Activated T-cell treated with anti-CD3 and anti-CD28 coated beads, Interleukin-2, amount 50 U/mL, for 4 hours (primary cell): ENCODE measurements around the gene TRAF3. TPM values are rescaled to one million over a fixed set of nuclear protein-coding genes. Genes with fewer than 3 reads are reported as not detected.

Source experiments
- ATAC-seq, 2 donors: fragments of 200-7000 bp; cut with Tn5 transposase; one replicate each; pipeline ENCODE4 v1.10.0; 2021
- DNase-seq: peaks from one replicate; pipeline ENCODE4 v3.0.0-alpha.2; 2020
- H3K27me3 Mint-ChIP-seq: one replicate; pipeline ENCODE4 v1.8.0; 2021; ENCODE audit warnings: low read depth, mixed read lengths
- H3K36me3 Mint-ChIP-seq: one replicate; pipeline ENCODE4 v1.8.0; 2022; ENCODE audit warnings: mixed read lengths; ENCODE audit not compliant: insufficient read depth
- H3K4me1 Mint-ChIP-seq: one replicate; pipeline ENCODE4 v1.8.0; 2021; ENCODE audit warnings: low read depth, mixed read lengths
- H3K4me3 Mint-ChIP-seq: one replicate; pipeline ENCODE4 v1.8.0; 2021; ENCODE audit warnings: mild to moderate bottlenecking, moderate library complexity, mixed read lengths
- H3K9me3 Mint-ChIP-seq: one replicate; pipeline ENCODE4 v1.8.0; 2021; ENCODE audit warnings: mixed read lengths
- total RNA-seq, 3 donors: library from RNA; stranded (reverse); gene quantifications; one replicate each; pipeline ENCODE4 v1.2.1, GENCODE V29; 2021

The TRAF3 gene
- total RNA-seq, 3 donors from 2014 or later = 76.0 to 91.0 (median 78.1) TPM

DNA sequence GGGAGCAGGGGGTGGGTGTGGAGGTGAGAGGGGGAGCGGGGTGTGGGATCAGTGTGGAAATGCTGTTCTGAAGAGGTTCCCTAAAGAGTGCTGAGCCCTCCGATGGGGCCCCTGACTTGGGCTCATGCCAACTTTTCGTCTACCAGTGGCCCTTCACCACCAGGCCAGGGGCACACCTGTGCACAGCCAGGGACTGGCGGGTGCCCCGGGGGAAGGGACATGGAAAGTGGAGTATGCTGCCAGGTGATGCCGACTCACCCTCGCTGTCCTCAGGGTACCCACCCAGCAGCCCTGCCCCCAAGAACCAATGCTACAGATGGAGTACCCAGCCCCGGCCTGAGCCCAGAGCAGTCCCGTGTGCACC lies 171.4 kb downstream of the TRAF3 start:
- H3K9me3 Mint-ChIP-seq = no peaks in the 10 kb centered on the region
- no peak overlapping the region for H3K4me3 Mint-ChIP-seq
- no peak for ATAC-seq
- H3K4me1 Mint-ChIP-seq = peaks cover 14% of the 10 kb centered on the region
- DNase-seq = no peak
- H3K27me3 Mint-ChIP-seq = no peaks in the 10 kb centered on the region
- no peaks in the 10 kb centered on the region for H3K36me3 Mint-ChIP-seq

DNA sequence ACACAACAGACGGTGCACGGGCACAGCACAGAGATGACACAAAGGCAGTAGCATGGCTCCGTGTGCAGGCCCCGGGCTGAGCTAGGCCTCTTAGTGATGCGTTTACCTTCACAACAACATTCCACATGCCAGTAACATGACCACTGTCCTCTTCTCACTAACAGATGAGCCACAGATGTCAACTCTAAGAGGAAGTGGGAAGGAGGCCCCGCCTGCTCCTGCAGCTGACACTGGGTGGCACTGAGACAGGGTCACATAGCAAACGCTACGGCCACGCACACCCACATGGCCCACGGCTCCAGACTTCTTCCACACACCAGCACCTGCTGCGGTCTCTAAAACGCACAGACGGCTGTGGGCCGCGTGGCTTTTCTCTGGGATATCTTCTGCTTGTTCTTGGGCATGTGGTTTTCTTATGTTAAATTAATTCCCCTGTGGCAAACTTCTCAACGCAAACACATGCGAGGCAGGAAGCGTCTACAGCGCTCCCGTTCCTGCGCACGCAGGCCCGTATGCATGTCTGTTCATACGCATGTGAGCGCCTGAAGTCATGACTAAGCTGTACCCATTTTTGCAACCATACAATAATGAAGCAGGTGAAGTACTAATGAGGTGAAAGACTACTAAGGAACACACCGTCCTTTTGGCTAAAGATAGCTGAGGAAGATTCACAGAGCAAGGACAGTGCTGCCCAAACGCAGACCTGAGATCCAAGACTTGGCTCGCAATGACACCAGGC lies 172.0 kb downstream of the TRAF3 start:
- H3K4me3 Mint-ChIP-seq = no peak overlapping the region
- DNase-seq = no peak
- no peaks in the 10 kb centered on the region for H3K27me3 Mint-ChIP-seq
- H3K4me1 Mint-ChIP-seq = peaks cover 14% of the 10 kb centered on the region
- ATAC-seq = peak; percentile 72 to 75
- H3K36me3 Mint-ChIP-seq = no peaks in the 10 kb centered on the region
- H3K9me3 Mint-ChIP-seq = no peaks in the 10 kb centered on the region

DNA sequence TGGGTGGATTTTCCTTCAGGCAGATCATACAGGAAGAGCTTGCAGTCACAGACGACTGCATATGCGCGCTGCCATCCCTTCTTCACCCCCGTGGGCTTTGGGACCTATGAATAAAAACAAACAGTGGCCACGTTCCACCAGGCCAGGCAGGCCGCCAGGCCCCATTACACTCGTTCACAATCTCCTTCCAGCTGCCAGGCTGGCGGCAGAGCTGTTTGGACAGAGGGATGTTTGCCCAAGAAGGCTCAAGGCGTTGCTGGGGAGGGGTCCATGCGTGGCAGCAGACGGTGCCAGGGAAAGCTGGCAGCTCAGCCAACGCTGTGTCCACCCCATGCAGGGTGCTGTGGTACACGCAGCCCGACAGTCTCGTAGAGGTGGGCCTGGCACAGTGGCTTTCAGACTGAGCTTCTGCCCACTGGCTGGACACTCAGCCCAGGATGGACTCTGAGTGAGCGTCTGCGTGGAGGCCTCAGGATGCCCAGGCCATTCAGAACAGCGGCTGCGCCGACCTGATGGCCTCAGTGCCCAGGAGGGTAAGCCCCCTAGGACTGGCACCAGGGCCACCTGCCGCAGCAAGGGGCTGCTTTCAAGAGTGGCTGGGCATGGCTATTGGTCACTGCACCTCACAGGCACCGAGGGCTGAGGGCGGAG lies 172.7 kb downstream of the TRAF3 start:
- Mint-ChIP-seq H3K4me3 (no peak overlapping the region), H3K36me3 (no peaks in the 10 kb centered on the region), H3K4me1 (peaks cover 14% of the 10 kb centered on the region), H3K27me3 (no peaks in the 10 kb centered on the region), H3K9me3 (no peaks in the 10 kb centered on the region)
- ATAC-seq = no peak
- no peak for DNase-seq

DNA sequence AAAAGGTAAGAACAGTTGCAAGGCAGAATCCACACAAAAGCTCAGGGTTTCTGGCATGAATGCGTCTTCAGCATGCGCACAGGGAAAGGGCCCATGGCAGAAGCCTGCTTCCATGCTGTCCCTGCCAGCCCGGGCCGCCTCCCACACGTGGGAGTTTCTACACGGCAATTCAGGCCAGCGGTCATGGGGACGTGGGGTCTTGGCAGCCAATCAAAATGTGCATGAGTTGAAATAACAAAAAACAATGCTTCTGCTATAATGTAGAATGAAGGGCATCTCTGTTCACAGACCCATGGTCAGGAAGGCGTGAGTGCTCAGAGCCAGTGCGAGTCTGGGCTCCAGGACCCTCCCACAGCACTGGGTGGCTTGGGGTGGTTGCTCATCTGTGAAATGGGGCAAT lies 173.8 kb downstream of the TRAF3 start:
- H3K4me3 Mint-ChIP-seq = no peak overlapping the region
- no peaks in the 10 kb centered on the region for H3K36me3 Mint-ChIP-seq
- DNase-seq (no peak), ATAC-seq (no peak)
- H3K4me1 Mint-ChIP-seq = peaks cover 14% of the 10 kb centered on the region
- H3K27me3 Mint-ChIP-seq = no peaks in the 10 kb centered on the region
- H3K9me3 Mint-ChIP-seq = no peaks in the 10 kb centered on the region

DNA sequence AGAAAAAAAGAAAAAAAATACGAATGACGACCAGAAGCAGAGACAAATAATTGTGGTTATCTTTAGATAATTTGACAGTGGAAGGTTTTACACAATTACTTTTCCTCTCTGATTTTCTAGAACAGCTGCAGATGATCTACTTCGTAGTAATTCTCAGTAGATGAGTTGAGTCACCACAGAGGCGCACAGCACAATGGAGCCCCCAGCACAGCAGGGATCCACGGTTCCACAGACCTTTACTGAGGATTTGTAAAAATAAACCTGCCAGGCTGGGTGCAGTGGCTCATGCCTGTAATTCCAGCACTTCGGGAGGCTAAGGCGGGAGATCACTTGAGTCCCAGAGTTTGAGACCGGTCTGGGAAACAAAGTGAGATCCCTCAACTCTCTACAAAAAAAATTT lies 174.6 kb downstream of the TRAF3 start:
- Mint-ChIP-seq H3K9me3 (no peaks in the 10 kb centered on the region), H3K4me1 (peaks cover 14% of the 10 kb centered on the region), H3K27me3 (no peaks in the 10 kb centered on the region), H3K4me3 (no peak overlapping the region), H3K36me3 (no peaks in the 10 kb centered on the region)
- DNase-seq (no peak), ATAC-seq (no peak)

DNA sequence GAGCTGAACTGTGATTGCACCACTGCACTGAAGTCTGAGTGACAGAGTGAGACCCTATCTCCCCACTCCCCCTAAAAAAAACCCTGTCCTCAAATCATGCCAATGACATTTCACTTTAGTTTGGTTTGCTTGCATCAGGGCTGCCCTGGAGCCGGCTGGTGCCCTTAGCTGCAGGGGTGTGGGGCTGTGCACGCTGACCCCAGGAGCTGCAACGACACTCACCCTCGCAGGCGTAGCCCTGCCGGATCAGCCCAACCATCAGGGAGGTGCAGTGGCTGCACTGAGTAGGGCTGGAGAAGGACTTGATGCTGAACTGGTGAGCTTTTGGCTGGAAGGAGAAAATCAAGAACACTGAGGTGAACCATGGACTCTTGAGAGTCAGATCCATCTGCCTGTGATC lies 175.0 kb downstream of the TRAF3 start:
- Mint-ChIP-seq H3K9me3 (no peaks in the 10 kb centered on the region), H3K4me3 (no peak overlapping the region), H3K27me3 (no peaks in the 10 kb centered on the region), H3K36me3 (no peaks in the 10 kb centered on the region), H3K4me1 (peaks cover 11% of the 10 kb centered on the region)
- ATAC-seq = no peak
- no peak for DNase-seq

DNA sequence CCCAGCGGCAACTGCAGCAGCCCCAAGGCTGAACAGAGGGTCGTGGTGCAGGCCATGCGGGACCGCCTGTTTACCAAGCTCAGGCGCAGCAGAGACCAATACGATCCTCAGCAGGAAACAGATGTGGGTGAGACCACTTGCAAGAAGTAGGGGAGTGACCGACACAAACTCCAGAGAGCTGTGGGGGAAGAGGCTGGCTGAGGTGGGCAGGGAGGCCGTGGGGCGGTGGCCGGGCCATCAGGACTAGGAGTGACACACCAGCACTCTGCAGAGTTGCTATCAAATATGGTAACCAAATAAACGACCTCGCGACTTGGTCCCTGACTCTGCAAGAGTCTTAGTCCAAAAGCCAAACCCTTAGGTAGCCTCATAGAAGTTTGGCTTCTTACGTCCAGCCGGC lies 175.9 kb downstream of the TRAF3 start:
- Mint-ChIP-seq H3K9me3 (no peaks in the 10 kb centered on the region), H3K36me3 (no peaks in the 10 kb centered on the region), H3K27me3 (no peaks in the 10 kb centered on the region), H3K4me3 (no peak overlapping the region), H3K4me1 (peaks cover 10% of the 10 kb centered on the region)
- ATAC-seq (no peak), DNase-seq (no peak)

DNA sequence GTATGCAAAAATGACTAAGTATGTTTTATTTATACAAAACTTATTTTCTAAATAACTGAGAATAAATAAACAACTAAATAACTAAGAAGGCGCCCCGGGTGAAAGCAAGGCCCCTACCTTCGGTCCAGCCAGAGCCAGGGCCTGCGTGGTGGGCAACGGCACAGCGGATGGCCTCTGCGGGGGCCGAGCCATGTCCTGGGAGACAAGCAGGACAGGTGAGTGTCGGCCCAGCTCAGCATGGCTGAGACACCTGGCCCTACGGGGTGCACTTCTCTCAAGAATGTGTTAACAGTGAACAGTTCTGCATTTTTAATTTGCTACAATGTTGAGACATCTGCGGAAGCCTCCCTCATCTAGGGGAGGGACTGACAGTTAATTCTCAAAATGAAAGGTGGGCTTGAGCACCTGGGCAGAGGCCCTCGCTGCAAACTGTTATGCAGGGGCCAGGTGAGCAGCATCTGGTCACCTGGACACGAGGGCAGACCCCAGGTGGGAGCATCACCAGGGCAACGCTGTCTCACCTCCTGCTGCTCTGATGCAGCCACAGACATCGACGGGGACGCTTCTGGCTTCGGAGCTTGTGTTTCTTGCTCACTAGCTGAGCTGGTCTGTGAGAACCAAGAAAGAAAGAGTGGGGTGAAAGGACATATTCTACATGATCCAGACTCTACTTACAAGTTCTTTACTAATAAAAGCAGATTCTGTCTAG lies 177.0 kb downstream of the TRAF3 start:
- no peaks in the 10 kb centered on the region for H3K36me3 Mint-ChIP-seq
- H3K4me3 Mint-ChIP-seq = no peak overlapping the region
- no peaks in the 10 kb centered on the region for H3K27me3 Mint-ChIP-seq
- no peaks in the 10 kb centered on the region for H3K9me3 Mint-ChIP-seq
- DNase-seq = no peak
- peaks cover 4% of the 10 kb centered on the region for H3K4me1 Mint-ChIP-seq
- no peak for ATAC-seq

DNA sequence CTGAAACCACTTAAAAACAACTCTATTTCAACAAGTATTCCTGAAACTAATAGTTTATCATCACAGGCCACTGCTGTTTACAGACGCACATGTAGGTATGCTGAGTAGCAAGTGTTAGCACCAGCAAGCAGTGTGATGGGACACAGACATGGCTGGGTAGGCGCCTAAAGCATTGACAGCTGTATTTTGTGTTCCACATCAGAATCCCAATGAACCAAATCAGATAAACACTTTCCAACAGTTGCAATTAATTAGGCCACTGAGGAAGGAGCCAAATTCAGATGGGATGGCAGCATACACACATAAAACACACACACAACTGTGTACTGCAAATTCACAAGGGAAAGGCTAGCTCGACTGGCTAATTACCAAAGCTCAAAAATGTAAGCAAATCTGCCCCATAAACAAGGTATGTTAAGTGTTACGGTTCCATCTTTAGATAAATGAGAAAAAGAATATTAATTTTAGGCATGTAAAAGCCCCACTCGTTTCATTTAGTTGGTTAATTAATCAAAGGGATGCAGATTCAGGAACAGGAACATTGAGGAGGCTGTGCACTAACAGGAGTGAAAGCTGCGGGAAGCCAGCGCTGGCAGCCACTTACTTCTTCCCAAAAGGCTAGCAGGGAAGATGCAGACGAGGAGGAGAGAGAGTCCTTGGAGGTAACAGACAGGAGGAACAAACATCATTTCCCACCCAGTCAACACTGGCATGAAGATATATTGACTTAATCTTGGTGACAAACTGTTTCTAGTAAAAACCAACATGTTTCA lies 178.6 kb downstream of the TRAF3 start:
- no peak for ATAC-seq
- no peaks in the 10 kb centered on the region for H3K4me1 Mint-ChIP-seq
- no peak overlapping the region for H3K4me3 Mint-ChIP-seq
- H3K27me3 Mint-ChIP-seq = no peaks in the 10 kb centered on the region
- no peak for DNase-seq
- no peaks in the 10 kb centered on the region for H3K9me3 Mint-ChIP-seq
- H3K36me3 Mint-ChIP-seq = peaks cover 3% of the 10 kb centered on the region

DNA sequence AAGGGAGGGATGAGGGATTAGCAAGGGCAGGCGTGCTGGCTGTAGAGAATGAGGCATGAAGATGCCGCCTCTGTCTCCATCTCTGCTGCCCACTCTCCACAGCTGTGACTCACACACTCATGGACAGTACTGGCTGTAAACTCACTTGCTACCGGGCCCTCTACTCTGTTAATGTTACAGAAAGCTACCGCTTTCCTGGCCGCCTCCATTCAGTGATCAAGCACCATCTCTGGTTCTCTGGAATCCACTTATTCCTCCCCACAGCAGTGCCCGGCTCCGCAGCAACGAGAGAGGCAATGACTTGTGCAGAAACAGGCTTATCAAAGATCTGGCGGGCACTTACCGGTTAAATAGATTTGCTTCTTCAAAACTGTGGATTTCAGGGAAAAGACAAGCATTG lies 180.0 kb downstream of the TRAF3 start:
- Mint-ChIP-seq H3K36me3 (peaks cover 3% of the 10 kb centered on the region), H3K9me3 (no peaks in the 10 kb centered on the region), H3K27me3 (no peaks in the 10 kb centered on the region), H3K4me1 (no peaks in the 10 kb centered on the region), H3K4me3 (no peak overlapping the region)
- DNase-seq = no peak
- ATAC-seq = no peak

DNA sequence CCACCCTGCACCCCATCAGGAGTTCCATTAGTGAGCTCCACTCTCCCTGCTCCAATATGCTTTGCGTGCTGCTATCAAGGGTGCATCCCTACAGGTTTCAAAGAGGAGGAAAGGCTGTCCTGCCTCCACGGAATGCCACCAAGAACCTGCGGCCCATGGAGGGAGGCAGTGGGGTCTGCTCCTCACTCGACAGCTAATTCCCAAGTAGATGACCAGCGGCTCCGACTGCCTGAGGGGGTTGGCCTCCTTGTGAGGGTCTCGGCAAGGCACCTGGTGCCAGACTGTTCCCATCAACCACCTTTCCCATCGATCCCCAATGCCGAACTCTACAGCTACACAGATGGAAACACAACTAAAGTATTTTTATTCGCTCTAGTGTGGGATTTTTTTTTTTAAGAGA lies 181.2 kb downstream of the TRAF3 start:
- H3K27me3 Mint-ChIP-seq = no peaks in the 10 kb centered on the region
- H3K36me3 Mint-ChIP-seq = peaks cover 5% of the 10 kb centered on the region
- ATAC-seq (no peak), DNase-seq (no peak)
- H3K4me3 Mint-ChIP-seq = no peak overlapping the region
- no peaks in the 10 kb centered on the region for H3K4me1 Mint-ChIP-seq
- H3K9me3 Mint-ChIP-seq = no peaks in the 10 kb centered on the region

Other genes with a start within 250 kb of the TRAF3 start
- gene RCOR1, start 184.8 kb upstream of the TRAF3 start, total RNA-seq = 10 to 100 TPM; 12.5 to 14.7 (median 13.9) TPM
- gene AMN, start 145.2 kb downstream of the TRAF3 start, total RNA-seq = 1 to 10 TPM; 1.7 to 2.2 (median 2.0) TPM